ENCODE measurements around the gene COPG1.

COPG1 gene

GRCh38 chr3:129259612-129260477 lies 10.4 kb downstream of the COPG1 start:
- TF ChIP-seq GATA2 (IDR thresholded peaks at IDR 0.05; ENCODE audit: low read depth, low read length) (no peak), GATA3 (IDR thresholded peaks at IDR 0.05; ENCODE audit: low read depth, low read length) (no peak)

DNA sequence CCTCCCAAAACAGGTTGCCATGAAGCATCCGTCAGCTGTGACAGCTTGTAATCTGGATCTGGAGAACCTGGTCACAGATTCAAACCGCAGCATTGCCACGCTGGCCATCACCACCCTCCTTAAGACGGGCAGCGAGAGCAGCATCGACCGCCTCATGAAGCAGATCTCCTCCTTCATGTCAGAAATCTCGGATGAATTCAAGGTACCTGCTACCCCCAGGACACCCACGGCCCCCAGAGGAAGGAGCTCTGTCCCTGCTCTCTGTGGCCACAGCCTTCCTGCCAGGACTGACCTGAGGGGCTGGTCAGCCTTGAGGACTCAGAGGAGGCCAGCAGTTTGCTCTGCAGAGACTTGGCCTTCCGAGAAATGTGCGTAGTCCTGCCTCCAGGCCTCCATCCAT lies 11.2 kb downstream of the COPG1 start:
- TF ChIP-seq GATA3 (IDR thresholded peaks at IDR 0.05; ENCODE audit: low read depth, low read length) (no peak), GATA2 (IDR thresholded peaks at IDR 0.05; ENCODE audit: low read depth, low read length) (no peak)

- no peak for TF ChIP-seq GATA3 (IDR thresholded peaks at IDR 0.05; ENCODE audit: low read depth, low read length)
- TF ChIP-seq GATA2 (IDR thresholded peaks at IDR 0.05; ENCODE audit: low read depth, low read length) = no peak
Observed at GRCh38 chr3:129261894-129262293, 12.5 kb downstream of the COPG1 start.

DNA sequence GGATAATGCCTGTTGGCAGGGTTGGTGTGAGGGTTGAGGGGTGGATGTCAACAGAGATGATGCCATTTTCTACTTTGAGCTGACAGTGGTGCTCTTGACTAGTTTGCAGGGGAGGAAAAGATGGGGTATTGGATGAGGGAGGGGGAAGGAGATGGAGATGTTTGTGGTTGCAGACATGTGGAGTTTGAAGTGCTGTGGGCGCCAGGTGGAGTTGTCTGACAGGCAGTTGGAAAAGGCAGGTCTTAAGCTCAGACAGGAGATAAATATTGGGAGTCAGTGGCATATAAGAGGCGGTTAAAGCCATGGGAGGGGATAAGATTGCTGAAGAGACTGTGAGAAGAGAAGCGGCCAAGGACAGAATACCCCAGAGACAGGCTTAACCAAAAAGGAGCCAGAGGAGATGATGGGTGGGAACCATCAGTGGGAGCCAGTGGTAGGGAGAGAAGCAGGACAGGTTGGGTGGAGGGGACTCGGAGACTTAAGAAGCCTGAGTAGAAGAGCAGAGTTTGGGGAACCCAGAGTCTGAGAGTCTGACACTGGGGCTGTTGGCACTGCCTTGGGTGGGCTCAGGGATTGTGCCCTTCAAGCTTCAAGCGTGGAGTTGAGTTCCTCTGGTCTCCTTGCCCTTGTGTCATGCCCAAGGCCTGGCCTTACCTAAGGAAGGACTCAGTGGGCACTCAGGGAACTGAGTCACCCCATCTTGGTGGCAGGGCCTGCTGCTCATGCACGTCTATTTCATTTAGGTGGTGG lies 13.9 kb downstream of the COPG1 start:
- TF ChIP-seq GATA3 (IDR thresholded peaks at IDR 0.05; ENCODE audit: low read depth, low read length) (no peak), GATA2 (IDR thresholded peaks at IDR 0.05; ENCODE audit: low read depth, low read length) (no peak)

- TF ChIP-seq GATA2 (IDR thresholded peaks at IDR 0.05; ENCODE audit: low read depth, low read length) (no peak), GATA3 (IDR thresholded peaks at IDR 0.05; ENCODE audit: low read depth, low read length) (no peak)
Observed at GRCh38 chr3:129266651-129267050, 17.2 kb downstream of the COPG1 start.

GRCh38 chr3:129268396-129268795 lies 19.0 kb downstream of the COPG1 start:
- TF ChIP-seq GATA2 (IDR thresholded peaks at IDR 0.05; ENCODE audit: low read depth, low read length) (no peak), GATA3 (IDR thresholded peaks at IDR 0.05; ENCODE audit: low read depth, low read length) (no peak)

DNA sequence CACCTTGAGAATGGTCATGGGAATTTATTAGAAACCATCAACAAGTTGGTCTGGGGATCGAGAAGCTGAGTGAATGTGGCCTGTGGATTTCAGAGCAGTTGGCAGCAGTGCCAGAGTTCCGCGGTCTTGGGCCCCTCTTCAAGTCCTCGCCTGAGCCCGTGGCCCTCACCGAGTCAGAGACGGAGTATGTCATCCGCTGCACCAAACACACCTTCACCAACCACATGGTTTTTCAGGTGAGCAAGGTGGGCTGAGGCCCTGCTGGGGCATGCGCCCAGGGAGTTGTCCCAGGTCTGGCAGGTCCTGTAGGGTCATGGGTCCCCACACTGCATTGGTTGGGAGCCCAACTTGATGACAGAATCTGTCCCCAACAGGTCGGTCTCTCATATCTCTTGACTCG lies 22.3 kb downstream of the COPG1 start:
- no peak for TF ChIP-seq GATA2 (IDR thresholded peaks at IDR 0.05; ENCODE audit: low read depth, low read length)
- TF ChIP-seq GATA3 (IDR thresholded peaks at IDR 0.05; ENCODE audit: low read depth, low read length) = no peak

GRCh38 chr3:129276385-129276784 lies 27.0 kb downstream of the COPG1 start:
- no peak for TF ChIP-seq GATA2 (IDR thresholded peaks at IDR 0.05; ENCODE audit: low read depth, low read length)
- TF ChIP-seq GATA3 (IDR thresholded peaks at IDR 0.05; ENCODE audit: low read depth, low read length) = no peak

DNA sequence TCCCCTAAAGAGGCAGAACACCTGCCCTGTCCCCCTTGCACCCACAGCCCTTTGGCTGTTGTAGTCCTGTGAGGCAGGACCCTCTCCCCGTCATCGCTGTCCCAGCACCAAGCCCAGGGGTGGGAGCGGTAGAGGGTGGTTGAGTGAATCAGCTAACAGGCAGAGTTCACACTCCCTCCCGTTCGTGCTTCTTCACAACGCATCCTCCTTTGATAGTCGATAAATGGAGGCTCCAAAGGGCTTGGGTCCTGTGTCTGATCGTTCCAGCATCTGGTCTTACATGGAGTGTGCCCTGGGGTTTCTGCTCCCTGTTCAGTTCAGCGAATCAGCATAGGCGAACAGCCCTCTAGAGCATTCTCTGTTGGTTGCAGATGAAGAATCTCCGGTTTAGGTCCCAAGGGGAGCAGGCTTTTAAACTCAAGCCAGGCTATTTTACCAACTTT lies 28.4 kb downstream of the COPG1 start:
- no peak for TF ChIP-seq GATA3 (IDR thresholded peaks at IDR 0.05; ENCODE audit: low read depth, low read length)
- TF ChIP-seq GATA2 (IDR thresholded peaks at IDR 0.05; ENCODE audit: low read depth, low read length) = no peak

GRCh38 chr3:129278439-129278965 lies 29.1 kb downstream of the COPG1 start, which contains the start of gene HMCES:
Gene HMCES, plus strand, starts transcription at chr3:129278870. Its CDS starts 863 bp downstream, at chr3:129279733.
- TF ChIP-seq GATA3 (IDR thresholded peaks at IDR 0.05; ENCODE audit: low read depth, low read length) = no peak
- no peak for TF ChIP-seq GATA2 (IDR thresholded peaks at IDR 0.05; ENCODE audit: low read depth, low read length)

DNA sequence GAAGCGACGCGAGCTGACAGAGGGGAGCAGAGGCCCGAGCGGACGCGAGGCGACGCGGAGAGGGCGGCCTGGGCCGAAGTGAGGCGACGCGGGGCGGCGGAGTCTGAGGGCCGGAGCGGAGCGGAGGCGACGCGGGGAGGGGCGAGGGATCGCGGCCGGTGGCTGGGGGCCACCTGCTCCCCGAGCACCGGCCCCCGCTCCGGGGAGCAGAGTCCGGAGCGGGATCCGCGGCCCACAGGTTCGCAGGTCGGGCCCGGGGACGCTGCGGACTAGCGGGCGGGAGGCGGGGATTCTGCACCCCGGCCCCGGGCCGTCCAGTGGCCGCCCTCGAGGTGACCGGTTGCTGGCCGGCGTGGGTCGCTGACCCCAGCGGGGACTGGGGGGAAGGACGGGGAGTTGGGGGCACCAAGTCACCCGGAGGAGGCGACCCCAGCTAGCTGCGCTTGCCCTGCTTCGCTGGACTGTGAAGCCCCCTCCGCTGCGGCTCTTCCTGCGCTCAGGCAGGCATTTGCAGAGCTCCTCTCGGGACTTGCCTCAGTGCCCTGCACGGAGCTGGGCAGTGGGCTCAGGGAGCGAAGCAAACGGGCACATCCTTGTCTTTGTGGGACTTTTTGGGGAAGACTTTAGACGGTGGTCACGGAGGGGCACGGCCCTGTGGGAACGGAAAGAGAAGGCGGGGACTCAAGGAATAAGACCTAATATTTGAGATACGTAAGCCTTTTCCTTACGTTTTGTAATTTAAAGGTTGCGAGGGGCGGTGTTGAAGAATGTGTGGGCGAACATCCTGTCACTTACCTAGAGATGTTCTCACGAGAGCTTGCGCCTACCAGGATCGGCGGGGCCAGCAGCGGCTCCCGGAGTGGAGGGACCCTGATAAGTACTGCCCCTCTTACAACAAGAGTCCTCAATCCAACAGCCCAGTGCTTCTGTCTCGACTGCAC lies 29.8 kb downstream of the COPG1 start:
- TF ChIP-seq GATA2 (IDR thresholded peaks at IDR 0.05; ENCODE audit: low read depth, low read length) (no peak), GATA3 (IDR thresholded peaks at IDR 0.05; ENCODE audit: low read depth, low read length) (no peak)

DNA sequence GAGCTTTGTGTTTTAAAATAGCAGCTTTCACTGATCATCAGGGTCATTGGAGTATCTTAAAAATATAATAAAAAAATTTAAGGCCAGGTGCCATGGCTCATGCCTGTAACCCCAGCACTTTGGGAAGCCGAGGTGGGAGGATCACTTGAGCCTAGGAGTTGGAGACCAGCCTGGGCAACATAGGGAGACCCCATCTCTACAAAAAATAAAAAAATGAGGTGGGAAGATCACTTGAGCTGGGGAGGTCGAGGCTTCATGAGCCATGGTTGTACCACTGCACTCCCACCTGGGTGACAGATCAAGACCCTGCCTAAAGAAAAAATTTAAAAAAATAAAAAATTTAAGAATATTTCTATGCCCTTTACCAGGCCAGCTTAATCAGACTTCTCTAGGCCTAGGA lies 30.8 kb downstream of the COPG1 start:
- TF ChIP-seq GATA3 (IDR thresholded peaks at IDR 0.05; ENCODE audit: low read depth, low read length) (no peak), GATA2 (IDR thresholded peaks at IDR 0.05; ENCODE audit: low read depth, low read length) (no peak)

- no peak for TF ChIP-seq GATA2 (IDR thresholded peaks at IDR 0.05; ENCODE audit: low read depth, low read length)
- TF ChIP-seq GATA3 (IDR thresholded peaks at IDR 0.05; ENCODE audit: low read depth, low read length) = no peak
Observed at GRCh38 chr3:129281726-129282125, 32.3 kb downstream of the COPG1 start.
